ENCODE results near the gene MYH6.

The MYH6 gene

GRCh38 chr14:23370221-23370620 is 37.9 kb downstream of the MYH6 start:
- TF ChIP-seq CTCF (IDR thresholded peaks at IDR 0.05): no peak

GRCh38 chr14:23366426-23366921 is 41.6 kb downstream of the MYH6 start:
- no peak for TF ChIP-seq CTCF (IDR thresholded peaks at IDR 0.05)

- TF ChIP-seq CTCF (IDR thresholded peaks at IDR 0.05): no peak
Observed at GRCh38 chr14:23365732-23366425, 42.2 kb downstream of the MYH6 start.

GRCh38 chr14:23365036-23365731 is 42.9 kb downstream of the MYH6 start, which contains the start of gene EFS:
EFS (minus strand) TSS chr14:23365172; CDS start chr14:23365025, 147 bp downstream.
- no peak for TF ChIP-seq CTCF (IDR thresholded peaks at IDR 0.05)

- TF ChIP-seq CTCF (IDR thresholded peaks at IDR 0.05): no peak
Observed at GRCh38 chr14:23364164-23365035, 43.7 kb downstream of the MYH6 start.

- no peak for TF ChIP-seq CTCF (IDR thresholded peaks at IDR 0.05)
Observed at GRCh38 chr14:23362200-23362599, 45.9 kb downstream of the MYH6 start.

GRCh38 chr14:23361763-23362162 is 46.3 kb downstream of the MYH6 start:
- no peak for TF ChIP-seq CTCF (IDR thresholded peaks at IDR 0.05)

Measured in LNCAP (cell line).